NCI-H187 treated with DMSO at 0.1 percent for 48 hours (cell line): ENCODE data around the gene CHRNG.
"Not testable (repeated sequence)": the region's sequence is repeated elsewhere in the genome, so short reads cannot be mapped to it uniquely, and the experiment has no call there.

Source experiments
- DNase-seq: peaks from one replicate; lab custom pipeline; 2025; lab: John Stamatoyannopoulos, UW

Gene CHRNG

DNA sequence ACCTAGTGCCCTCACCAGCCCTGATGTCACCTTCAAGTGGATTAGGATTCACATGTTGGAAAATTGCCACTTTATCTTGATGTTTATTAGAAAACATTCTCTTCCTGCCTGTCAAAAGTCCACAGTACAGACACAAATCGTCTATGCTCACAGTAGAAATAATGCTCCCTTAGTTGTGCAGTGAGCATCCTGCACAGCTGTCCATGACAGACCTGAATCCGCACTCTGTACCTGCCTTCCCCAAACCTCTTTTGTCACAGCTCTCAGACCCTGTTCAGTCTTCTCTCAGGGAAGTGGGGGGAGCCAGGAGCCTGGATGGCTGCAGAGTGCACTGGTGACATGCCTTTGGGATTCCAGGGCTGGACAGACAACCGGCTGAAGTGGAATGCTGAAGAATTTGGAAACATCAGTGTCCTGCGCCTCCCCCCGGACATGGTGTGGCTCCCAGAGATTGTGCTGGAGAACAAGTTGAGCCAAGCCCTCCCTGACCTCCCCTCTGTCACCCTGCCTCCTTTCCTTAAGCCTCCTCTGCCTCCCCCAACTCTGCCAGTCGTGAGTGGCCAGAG lies 11.5 kb upstream of the CHRNG start:
- no peak for DNase-seq

DNA sequence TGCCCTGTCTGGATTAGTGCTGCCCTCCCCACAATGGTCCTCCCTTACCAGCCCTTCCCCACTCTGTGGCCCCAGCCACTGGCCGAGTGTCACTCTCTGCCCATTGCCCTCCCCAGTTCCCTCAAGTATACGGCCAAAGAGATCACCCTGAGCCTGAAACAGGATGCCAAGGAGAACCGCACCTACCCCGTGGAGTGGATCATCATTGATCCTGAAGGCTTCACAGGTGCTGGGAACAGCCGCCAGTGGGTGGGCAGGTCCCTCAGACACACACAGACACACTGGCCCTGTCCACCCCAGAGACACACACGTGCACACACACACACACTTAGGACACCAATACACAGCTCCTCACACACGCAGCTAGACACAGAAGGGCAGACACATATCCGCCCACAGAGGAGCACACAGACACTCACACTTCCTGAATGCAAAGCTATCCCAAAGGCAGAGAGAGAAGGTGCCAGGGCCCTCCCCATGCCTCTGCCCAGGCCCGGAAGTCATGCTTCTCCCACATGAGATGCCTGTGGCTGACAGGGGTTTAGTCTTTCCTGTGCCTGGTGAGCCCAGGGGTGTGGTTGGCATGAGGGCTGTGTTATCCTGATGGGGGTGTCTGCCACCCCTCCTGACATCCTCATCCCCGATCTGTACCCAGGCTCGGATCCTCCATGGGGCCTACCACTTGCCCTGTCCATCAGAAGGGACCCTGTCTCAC lies 10.6 kb upstream of the CHRNG start:
- no peak for DNase-seq

DNA sequence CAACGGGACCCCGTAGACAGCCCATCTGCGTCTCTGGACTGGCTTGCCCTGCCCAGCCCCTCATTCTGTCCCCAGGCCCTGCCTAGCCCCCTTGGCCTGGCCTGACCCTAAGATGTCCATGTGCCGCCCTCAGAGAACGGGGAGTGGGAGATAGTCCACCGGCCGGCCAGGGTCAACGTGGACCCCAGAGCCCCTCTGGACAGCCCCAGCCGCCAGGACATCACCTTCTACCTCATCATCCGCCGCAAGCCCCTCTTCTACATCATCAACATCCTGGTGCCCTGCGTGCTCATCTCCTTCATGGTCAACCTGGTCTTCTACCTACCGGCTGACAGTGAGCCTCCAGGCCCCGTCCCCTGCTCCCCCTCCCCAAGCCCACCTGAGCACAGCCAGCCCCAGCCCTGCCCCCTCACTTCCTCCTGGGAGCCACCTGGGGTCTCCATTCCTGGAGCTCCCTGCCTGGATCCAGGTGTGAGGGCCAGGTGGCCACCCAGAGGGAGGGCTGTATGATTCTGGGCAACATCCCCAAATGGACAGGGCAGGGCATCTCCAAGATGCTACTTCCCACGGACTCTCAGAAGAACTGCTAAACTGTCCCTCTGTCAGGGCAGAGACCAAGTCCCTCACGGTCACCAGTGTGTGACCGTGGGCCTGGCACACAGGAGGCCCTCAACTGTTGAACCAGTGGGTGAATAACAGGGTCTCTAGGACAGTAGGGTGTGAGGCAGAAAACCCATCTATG lies 9.5 kb upstream of the CHRNG start:
- no peak for DNase-seq

DNA sequence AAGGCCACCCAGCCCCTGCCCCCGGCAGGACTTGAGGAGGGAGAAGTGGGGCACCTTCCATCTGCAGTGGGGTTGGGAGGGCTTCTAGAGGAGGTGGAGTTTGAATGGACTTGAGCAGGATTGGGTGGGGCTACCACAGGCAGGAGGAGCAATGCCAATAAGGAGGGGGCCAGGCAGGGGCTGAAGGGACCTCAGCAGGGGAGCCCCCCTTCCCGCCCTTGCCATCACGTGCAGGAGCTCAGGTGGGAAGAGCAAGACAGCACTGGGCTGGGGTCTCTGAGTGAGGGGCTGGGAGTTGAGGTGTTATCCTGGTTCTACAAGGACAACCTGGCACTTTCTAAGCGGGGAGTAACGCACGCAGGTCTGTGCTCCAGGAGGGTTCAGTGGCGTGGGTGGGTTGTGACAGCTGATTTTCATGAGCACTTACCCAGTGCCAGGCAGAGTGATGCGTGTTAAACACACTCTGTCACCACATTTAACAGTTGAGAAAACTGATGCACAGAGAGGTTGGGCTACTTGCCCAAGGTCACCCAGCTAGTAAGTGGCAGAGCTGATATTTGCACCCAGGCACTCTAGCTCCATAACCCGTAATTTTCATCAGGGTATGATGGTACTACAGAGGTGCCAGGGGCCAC lies 8.7 kb upstream of the CHRNG start:
- no peak for DNase-seq

DNA sequence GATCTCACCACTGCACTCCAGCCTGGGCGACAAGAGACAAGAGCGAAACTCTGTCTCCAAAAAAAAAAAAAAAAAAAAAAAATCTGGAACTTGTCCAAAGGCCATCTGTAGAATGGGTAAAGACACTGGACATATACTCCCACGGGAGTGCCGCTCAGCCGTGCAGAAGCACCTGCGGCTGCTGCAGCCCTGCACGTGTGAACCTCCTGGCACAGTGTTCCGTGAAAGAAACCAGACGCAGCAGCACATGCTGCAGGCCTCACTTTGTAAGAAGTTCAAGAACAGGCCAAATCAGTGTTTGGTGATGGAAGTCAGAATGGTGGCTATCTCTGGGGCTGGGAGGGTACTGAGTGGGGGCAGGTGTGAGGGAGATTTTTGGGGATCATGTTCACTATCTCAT lies 7.1 kb upstream of the CHRNG start:
- DNase-seq = no peak

DNA sequence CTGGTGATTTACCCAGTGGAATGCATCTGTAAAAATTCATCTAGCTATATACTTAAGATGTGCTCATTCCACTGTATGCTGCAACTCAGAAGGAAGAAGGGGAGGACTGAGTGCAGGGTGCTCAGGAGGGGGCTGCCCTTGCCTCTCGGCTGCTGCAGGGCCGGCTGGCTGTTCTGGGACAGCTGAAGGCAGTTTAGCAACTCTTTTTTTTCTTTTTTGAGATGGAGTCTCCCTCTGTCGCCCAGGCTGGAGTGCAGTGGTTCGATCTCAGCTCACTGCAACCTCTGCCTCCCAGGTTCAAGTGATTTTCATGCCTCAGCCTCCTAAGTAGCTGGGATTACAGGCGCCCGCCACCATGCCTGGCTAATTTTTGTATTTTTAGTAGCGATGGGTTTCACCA lies 6.7 kb upstream of the CHRNG start:
- not testable (repeated sequence) for DNase-seq

DNA sequence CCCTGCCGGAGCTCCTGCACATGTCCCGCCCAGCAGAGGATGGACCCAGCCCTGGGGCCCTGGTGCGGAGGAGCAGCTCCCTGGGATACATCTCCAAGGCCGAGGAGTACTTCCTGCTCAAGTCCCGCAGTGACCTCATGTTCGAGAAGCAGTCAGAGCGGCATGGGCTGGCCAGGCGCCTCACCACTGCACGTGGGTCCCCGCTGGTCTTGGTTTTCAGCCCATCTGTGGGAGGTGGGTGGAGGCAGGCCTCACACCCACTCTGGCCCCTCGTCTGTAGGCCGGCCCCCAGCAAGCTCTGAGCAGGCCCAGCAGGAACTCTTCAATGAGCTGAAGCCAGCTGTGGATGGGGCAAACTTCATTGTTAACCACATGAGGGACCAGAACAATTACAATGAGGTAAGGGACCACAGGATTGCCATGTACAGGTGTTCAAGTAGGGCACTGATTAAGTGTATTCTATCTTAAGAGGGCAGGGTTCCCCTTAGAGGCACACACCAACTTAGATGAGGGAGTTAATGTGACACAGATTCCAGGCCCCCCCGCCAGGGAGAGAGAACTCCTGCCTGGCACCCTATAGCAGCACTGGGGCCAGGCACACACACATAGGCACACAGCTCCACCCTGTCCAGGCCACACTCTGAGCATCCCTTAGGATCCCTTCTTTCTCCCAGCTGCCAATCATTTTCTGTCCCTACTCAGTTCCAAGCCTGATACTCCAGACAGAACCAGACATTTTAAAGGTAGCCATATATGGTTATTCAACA lies 5.4 kb upstream of the CHRNG start:
- DNase-seq = no peak

DNA sequence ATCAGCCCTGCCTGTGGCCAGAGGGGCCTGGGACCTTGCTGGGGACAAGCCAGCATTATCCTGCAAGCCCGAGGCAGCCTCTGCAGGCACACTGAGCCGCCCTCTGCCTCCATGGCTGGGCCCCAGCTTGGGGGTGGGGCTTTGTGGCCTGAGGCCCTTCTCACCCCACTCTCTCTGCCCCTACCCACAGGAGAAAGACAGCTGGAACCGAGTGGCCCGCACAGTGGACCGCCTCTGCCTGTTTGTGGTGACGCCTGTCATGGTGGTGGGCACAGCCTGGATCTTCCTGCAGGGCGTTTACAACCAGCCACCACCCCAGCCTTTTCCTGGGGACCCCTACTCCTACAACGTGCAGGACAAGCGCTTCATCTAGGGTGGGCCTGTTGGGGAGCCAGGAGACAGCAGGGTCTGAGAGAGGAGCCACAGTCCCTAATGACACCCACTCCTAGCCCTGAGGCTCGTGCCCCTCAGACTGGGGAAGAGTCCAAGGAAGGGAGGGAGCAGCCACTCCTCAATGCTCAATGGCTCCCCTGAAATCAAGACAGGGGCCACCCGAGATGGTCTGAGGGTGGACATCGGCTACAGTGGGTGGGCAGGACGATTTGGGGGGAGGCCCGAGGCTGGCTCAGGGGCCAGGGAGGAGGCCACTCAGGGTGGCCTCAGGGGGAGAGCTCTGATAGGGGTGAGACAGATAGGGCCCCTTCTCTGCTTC lies 4.4 kb upstream of the CHRNG start:
- DNase-seq = no peak

DNA sequence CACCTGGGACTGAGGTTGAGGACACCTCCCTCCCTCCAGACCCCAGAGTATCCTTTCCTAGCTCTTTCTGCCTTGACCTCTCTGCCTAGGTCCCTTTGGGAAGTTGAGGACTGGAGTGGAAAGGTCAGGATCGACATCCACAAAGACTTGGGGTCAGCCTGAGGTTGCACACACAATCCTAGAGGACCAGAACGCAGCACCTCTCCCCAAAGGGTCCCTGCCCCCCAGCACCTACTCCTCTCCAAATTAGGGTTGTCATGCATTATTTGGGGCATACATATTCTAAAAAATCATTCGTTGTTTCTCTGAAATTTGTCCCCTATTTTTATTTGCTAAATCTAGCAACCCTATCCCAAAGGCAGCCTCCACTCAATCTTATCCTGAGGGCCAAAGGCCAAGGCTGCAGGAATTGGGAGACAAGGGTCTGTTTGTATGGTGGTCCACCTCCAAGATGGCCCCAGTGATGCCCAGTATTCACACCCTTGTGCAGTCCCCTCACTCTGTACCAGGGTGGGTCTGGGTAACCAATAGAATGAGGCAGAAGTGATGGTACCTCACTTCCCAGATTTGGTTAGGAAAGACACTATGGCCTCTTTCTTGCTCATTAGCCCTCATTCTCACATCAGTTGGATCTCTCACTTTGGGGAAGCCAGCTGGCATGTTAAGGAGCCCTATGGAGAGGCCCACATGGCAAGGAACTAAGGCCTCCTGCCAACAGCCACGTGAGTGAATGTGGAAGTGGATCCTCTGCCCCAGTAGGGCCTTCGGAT lies 3.5 kb upstream of the CHRNG start:
- no peak for DNase-seq

DNA sequence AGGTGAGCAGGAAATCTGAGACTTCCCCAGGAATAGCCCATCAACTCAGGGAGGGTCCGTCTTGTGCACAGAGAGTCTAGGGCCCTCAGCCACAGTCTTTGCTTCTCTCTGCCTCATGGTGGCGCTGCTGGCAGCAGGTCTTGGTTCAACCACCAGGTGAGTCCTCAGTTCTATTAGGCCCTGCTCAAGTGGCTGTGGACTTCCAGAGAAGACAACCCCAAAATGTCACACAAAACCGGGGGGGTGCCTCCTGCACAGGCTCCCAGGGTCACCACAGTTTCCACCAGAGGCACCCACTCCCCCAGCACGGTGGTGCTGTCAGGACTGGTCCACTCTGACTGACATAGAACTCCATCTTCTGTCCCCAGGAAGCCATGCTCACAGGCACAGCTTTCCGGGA lies 2.4 kb upstream of the CHRNG start:
- no peak for DNase-seq

DNA sequence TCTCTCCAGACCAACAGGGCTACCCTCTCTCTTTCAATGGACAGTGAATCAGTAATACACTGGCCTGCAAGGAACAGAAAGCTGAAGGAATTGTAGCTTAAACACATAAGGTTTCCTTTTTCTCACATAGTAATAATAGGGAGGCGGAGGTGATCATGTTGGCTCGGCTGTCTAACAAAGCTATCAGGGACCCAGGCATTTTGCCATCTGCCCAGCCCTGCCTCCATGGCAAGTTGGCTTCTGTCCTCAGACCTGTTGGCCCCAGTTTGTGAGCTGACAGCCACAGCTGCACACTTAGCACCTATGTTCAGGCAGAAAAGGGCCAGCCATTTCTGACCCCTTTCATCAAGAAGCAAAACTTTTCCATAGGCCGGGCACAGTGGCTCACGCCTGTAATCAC lies 2.0 kb upstream of the CHRNG start:
- no peak for DNase-seq

DNA sequence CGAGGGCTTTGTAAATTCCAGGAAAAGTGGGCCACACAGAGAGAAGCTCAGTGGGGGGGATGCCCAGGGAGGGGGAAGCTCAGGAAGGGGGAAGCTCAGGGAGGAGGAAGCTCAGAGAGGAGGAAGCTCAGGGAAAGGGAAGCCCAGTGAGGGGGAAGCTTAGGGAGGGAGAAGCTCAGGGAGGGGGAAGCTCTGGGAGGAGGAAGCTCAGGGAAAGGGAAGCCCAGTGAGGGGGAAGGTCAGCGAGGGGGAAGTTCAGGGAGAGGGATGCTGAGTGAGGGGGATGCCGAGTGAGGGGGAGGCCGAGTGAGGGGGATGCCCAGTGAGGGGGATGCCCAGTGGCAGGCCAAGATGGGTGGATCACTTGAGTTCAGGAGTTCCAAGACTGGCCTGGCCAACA lies 821 bp upstream of the CHRNG start:
- no peak for DNase-seq

DNA sequence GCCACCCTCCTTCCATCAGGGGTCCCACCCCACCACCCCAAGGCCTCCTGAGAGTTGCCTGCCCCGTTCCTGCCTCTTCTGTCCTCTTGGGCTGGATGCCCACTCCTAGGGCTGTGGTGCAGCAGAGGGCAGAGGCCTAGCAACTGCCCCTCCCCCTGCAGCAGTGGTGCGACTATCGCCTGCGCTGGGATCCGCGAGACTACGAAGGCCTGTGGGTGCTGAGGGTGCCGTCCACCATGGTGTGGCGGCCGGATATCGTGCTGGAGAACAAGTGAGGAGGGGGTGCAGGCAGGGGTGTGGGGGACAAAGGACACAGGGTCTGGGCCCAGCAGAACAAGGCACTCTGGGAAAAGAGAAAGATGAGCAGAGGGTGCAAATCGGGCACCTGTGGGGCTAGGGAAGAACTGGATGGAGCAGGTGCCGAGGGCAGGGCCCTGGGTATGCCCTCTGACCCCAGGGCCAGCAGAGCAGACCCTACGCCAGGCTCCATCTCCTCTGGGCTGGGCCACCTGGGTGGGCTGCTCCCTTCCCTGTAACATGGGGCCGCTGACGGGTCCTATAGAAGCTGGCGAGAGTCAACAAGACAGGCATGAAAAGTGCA lies 1.0 kb downstream of the CHRNG start:
- no peak for DNase-seq

DNA sequence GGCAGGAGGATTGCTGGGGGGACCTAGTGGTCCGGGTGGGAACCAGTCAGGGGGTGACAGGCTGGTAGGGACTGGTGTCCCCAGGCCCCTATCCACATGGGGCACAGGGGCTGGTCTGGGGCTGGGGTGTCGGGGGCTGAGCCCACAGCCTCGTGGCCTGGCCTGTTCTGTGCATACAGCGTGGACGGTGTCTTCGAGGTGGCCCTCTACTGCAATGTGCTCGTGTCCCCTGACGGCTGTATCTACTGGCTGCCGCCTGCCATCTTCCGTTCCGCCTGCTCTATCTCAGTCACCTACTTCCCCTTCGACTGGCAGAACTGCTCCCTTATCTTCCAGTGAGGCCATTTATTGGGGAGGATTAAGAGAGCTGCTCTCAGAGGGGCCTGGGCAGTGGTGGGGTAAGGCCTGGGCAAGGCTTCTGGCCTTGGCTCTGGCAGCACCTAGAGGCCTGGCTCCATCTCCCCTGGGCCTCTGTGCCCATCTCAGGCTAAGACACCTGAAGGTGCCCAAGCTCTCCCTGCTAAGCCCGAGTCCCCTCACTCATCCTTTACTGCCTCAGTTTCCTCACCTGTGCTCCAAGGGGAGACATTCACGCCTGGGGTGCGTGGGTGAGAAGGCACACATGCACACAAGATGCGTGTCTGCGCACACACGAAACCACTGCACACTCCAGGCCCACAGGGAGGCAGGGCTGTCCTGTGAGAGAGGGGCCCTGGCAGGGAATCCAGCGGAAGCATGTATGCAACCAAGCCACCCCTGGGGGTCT lies 1.9 kb downstream of the CHRNG start:
- DNase-seq = no peak

DNA sequence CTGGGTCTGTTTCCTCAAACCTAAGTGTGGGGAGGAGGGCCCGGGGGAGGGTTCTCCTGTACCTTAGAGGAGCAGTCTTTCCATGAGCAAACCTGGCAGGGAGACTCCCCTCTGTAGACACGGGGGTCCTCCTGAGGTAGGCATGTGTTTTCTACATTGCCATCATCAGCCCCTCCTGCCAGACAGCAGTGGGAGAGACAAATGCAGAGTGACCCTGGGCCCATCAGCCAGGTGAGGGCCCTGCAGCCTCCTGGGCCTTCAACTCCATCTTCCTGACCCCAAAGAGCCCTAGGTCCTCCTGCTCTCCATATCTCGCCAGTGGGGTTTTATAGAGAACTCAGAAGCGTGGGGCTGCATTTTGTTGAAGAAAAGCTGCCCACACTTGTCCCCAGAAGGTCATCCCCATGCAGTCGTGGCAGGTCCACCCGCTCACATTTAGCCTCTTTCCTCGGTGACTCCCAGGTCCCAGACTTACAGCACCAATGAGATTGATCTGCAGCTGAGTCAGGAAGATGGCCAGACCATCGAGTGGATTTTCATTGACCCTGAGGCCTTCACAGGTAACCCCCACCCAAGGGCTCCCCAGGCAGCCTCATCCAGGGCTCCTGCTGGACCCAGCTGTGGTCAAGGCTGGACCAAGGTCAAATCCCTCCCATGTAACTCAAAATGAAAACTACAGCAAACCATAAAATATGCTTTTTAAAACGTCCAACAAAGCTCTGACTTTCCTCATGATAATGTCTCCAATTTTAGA lies 2.6 kb downstream of the CHRNG start:
- DNase-seq = no peak

DNA sequence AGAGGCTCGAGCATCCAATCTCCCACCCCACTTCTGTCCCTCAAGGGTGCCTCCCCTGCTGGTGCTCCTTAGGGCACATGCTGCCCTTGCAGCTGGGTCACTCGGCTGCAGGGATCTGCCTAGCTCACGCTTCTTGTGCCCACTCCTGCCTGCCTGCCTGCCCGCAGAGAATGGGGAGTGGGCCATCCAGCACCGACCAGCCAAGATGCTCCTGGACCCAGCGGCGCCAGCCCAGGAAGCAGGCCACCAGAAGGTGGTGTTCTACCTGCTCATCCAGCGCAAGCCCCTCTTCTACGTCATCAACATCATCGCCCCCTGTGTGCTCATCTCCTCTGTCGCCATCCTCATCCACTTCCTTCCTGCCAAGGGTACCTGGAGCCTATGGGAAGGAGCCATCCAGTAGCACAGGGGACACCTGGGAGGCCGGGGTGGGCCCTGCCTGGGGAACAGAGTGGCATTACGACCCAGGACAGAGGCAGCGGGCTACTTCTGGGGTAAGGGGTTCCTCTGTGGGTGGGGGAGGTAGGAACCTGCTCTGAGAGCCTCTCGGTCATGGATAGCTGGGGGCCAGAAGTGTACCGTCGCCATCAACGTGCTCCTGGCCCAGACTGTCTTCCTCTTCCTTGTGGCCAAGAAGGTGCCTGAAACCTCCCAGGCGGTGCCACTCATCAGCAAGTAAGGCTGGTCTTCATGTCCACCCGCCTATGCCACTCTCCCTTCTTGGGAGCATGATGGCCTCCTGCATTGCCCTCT lies 3.4 kb downstream of the CHRNG start:
- no peak for DNase-seq

DNA sequence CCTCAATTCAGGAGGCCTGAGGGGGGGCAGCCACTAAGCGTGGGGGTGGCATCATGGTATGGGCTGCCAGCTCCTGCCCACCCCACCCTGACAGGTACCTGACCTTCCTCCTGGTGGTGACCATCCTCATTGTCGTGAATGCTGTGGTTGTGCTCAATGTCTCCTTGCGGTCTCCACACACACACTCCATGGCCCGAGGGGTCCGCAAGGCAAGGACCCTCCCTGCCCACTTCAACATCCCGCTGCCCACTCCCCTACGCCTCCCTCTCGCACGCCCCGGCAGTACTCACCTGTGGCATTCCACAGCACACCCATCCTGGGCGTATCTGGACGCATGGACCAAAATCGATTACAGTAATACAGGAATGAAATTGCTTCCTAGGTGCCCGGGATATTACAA lies 4.0 kb downstream of the CHRNG start:
- no peak for DNase-seq
